Right atrium auricular region (tissue), 2 donors: ENCODE data around the gene POU6F2. TPM values are rescaled to one million over a fixed set of nuclear protein-coding genes. Genes with fewer than 3 reads are reported as not detected.

Experiments
- DNase-seq: peaks from one replicate; pipeline ENCODE4 v3.0.0-alpha.2; 2019; ENCODE audit warnings: low spot score
- H3K27ac ChIP-seq, 2 donors: fragments of 200-600 bp; sonication (generic); 1 replicate in 1 of 2; 2 replicates in 1 of 2; pipeline ENCODE4 v1.5.1; 2016 to 2019
- H3K27me3 ChIP-seq, 2 donors: fragments of 200-600 bp; sonication (generic); one replicate each; pipeline versions ENCODE4 v1.5.1 to v1.6.0; 2017 to 2019
- H3K36me3 ChIP-seq: fragments of 200-600 bp; sonication (generic); one replicate; pipeline ENCODE4 v1.5.1; 2016
- H3K4me1 ChIP-seq, 2 donors: fragments of 200-600 bp; sonication (generic); one replicate each; pipeline versions ENCODE4 v1.5.1 to v1.6.0; 2017 to 2019
- H3K4me3 ChIP-seq, 2 donors: fragments of 200-600 bp; sonication (generic); 1 replicate in 1 of 2; 2 replicates in 1 of 2; pipeline ENCODE4 v1.5.1; 2017 to 2019; ENCODE audit warnings: mild to moderate bottlenecking in 1 of 2, moderate library complexity in 1 of 2
- H3K9me3 ChIP-seq, 2 donors: fragments of 200-600 bp; sonication (generic); one replicate each; pipeline ENCODE4 v1.5.1; 2019
- total RNA-seq, 2 donors: library from RNA; depleted of rRNA; stranded (reverse); fragments of >200 nt; gene quantifications; one replicate each; pipeline ENCODE4 v1.1.0, GENCODE V29; 2016
- TF ChIP-seq, protein P1 (sequence below), 2 donors: fragments of 200-600 bp; sonication (generic); IDR thresholded peaks; one replicate each; pipeline ENCODE4 v1.5.1; 2019; ENCODE audit warnings: antibody characterized with exemption in 2 of 2

POU6F2 gene
- total RNA-seq, 2 donors from 2014 or later, result 0.85 to 1.5 TPM

DNA sequence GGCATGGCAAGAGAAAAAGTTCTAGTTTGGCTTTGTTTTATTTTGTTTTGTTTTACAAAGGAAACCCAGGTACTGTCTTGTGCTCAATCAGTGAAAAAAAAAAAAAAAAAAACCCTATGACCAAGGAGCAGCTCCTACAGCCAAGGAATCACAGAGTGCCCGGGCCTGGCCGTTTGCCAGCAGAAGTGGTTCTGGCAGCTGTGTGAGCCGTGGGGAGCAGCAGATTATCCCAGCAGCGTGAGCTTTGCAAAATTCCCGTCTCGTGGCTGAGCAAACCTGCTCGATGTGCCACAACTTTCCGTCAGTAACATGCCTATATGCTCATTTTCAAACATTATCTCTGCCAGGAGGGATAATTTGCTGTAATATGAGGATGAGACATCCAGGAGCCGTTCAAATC is 293.7 kb downstream of the POU6F2 start:
- no peak for DNase-seq
- Histone ChIP-seq H3K36me3 (no peaks in the 10 kb centered on the region), H3K27me3 (no peaks in the 10 kb centered on the region), H3K4me3 (no peak overlapping the region), H3K9me3 (no peaks in the 10 kb centered on the region), H3K27ac (no peak overlapping the region), H3K4me1 (peaks cover 0 to 7% of the 10 kb centered on the region in 2 donors)
- TF ChIP-seq, protein P1, sequence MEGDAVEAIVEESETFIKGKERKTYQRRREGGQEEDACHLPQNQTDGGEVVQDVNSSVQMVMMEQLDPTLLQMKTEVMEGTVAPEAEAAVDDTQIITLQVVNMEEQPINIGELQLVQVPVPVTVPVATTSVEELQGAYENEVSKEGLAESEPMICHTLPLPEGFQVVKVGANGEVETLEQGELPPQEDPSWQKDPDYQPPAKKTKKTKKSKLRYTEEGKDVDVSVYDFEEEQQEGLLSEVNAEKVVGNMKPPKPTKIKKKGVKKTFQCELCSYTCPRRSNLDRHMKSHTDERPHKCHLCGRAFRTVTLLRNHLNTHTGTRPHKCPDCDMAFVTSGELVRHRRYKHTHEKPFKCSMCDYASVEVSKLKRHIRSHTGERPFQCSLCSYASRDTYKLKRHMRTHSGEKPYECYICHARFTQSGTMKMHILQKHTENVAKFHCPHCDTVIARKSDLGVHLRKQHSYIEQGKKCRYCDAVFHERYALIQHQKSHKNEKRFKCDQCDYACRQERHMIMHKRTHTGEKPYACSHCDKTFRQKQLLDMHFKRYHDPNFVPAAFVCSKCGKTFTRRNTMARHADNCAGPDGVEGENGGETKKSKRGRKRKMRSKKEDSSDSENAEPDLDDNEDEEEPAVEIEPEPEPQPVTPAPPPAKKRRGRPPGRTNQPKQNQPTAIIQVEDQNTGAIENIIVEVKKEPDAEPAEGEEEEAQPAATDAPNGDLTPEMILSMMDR (IDR thresholded peaks at IDR 0.05), result no peak

DNA sequence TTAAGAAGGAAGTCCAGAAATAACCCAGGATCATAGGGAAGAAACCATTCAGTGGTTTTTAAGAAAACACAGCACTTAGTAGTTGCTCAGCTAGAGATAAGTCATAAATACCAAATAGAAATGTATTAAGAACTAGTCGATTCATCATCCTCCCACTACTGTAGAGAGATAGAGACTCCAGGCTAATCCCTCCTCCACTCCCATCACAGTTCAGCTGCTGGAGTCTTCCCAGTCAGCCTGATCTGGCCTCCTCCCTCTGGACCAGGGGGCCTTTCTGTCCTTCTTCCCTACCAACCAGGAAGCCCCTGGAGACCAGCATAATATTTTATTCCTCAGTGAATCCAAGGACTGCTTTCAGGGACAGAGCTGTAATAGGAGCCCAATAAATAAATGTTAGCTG is 294.4 kb downstream of the POU6F2 start:
- TF ChIP-seq, protein P1 (IDR thresholded peaks at IDR 0.05), result no peak
- H3K36me3 ChIP-seq, result no peaks in the 10 kb centered on the region
- H3K9me3 ChIP-seq, result no peaks in the 10 kb centered on the region
- H3K27me3 ChIP-seq, result no peaks in the 10 kb centered on the region
- H3K4me1 ChIP-seq, result peaks cover 0 to 7% of the 10 kb centered on the region in 2 donors
- no peak overlapping the region for H3K4me3 ChIP-seq
- H3K27ac ChIP-seq, result no peak overlapping the region
- no peak for DNase-seq

DNA sequence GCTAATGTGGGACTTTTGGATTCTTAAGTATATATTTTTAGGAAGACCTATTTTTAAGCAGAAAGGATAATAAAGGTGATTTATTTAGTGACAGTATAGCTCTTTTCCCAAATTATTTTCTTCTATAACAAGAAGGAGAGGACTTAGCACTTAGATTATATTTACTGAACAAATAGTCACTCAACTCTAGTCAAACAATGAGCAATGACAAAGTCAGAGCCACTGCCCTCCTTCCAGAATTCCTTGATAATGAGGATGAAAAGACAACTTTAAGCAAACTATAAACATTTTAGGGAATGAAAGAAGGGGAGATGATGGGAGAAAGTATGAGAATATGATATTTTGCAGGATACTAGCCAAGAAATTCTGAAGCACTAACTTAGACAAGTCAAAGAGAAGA is 295.0 kb downstream of the POU6F2 start:
- Histone ChIP-seq H3K27ac (no peak overlapping the region), H3K4me1 (peaks cover 0 to 7% of the 10 kb centered on the region in 2 donors), H3K36me3 (no peaks in the 10 kb centered on the region), H3K9me3 (no peaks in the 10 kb centered on the region), H3K27me3 (no peaks in the 10 kb centered on the region), H3K4me3 (no peak overlapping the region)
- DNase-seq, result no peak
- TF ChIP-seq, protein P1 (IDR thresholded peaks at IDR 0.05), result no peak

DNA sequence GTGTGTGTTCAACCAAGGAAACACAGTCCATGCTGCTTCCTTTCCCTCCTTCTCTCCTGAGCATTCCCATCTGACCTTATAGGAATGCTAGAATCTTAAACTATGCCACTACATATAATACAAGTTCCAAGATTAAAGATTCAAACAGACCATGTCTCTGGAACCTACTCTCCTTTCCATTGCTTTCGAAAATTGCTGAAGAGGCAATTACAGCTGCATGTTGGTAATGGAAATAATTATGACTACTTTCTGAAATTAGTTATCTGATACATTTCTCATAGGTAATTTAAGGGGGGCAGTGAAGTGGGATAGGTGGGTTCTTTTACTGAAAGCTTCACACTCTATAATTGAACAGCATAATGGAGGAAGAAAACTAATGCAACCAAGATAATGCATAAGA is 302.6 kb downstream of the POU6F2 start:
- no peaks in the 10 kb centered on the region for H3K9me3 ChIP-seq
- H3K4me1 ChIP-seq, result no peaks in the 10 kb centered on the region
- no peaks in the 10 kb centered on the region for H3K27me3 ChIP-seq
- no peak overlapping the region for H3K27ac ChIP-seq
- TF ChIP-seq, protein P1 (IDR thresholded peaks at IDR 0.05), result no peak
- DNase-seq, result no peak
- no peak overlapping the region for H3K4me3 ChIP-seq
- H3K36me3 ChIP-seq, result no peaks in the 10 kb centered on the region

DNA sequence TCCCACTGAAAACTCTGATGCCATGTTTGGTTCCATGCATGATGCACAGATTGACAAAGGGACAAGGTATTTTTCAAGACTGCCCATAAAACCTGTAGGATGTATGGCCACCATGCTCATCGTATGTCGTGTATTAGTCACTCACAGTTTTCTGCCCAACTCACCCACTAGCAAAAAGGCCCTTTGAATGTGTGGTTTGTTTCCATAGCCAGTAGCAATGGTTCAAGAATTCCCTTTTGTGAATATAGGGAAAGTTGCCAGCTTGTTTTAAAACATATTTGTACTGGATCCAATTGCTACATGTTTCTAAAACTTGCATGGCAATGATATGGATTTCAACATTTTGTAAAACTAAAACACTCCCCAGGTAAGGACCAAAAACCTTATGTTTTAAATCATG is 307.5 kb downstream of the POU6F2 start:
- Histone ChIP-seq H3K4me1 (no peaks in the 10 kb centered on the region), H3K9me3 (no peaks in the 10 kb centered on the region), H3K27me3 (no peaks in the 10 kb centered on the region), H3K36me3 (no peaks in the 10 kb centered on the region), H3K4me3 (no peak overlapping the region), H3K27ac (no peak overlapping the region)
- no peak for DNase-seq
- TF ChIP-seq, protein P1 (IDR thresholded peaks at IDR 0.05), result no peak

DNA sequence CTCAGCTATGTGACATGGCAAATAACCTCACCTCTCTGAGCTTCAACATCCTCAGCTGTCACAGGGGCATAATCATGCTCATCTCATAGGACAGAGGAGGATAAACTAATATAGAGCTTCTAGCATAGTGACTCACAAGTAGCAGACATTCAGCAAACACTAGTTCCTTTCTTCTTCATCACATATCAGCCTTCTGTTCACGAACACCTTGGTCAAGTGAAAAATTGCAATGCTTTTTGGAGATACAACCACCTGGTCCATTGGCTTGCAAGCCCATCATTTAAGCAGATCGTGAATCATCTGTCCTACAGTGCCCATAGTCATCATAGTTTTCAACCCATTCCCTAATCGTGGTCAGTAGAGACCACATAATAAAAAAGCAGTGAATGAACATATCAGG is 310.6 kb downstream of the POU6F2 start:
- Histone ChIP-seq H3K36me3 (no peaks in the 10 kb centered on the region), H3K27me3 (no peaks in the 10 kb centered on the region), H3K4me3 (no peak overlapping the region), H3K27ac (no peak overlapping the region), H3K9me3 (no peaks in the 10 kb centered on the region), H3K4me1 (no peaks in the 10 kb centered on the region)
- TF ChIP-seq, protein P1 (IDR thresholded peaks at IDR 0.05), result no peak
- DNase-seq, result no peak
